HepG2 (cell line): ENCODE data around the gene SPECC1L. TPM values are rescaled to one million over a fixed set of nuclear protein-coding genes. Genes with fewer than 3 reads are reported as not detected.

Experiments
- CEBPB ChIP-seq: IDR thresholded peaks from 2 replicates; pipeline ENCODE4 v1.6.1; 2011; ENCODE audit warnings: low read depth, low read length, improper control_type of control experiment, borderline replicate concordance
- FOSL2 ChIP-seq: sonication (generic); formaldehyde crosslinking; IDR thresholded peaks from 2 replicates; pipeline ENCODE4 v1.4.0; 2020; ENCODE audit warnings: missing genetic modification reagents
- HNRNPUL1 ChIP-seq: fragments of 200-400 bp; formaldehyde crosslinking; IDR thresholded peaks from 2 replicates; pipeline ENCODE4 v1.6.1; 2017; ENCODE audit warnings: low read depth, mild to moderate bottlenecking, low read length, moderate library complexity
- PRDM10 ChIP-seq: sonication (generic); formaldehyde crosslinking; IDR thresholded peaks from 2 replicates; pipeline ENCODE4 v1.4.0; 2020; ENCODE audit warnings: low read depth, missing genetic modification reagents
- RFX5 ChIP-seq: IDR thresholded peaks from 2 replicates; pipeline ENCODE4 v1.6.1; 2011; ENCODE audit warnings: low read depth, low read length, improper control_type of control experiment
- SALL1 ChIP-seq: sonication (generic); formaldehyde crosslinking; IDR thresholded peaks from 2 replicates; pipeline ENCODE4 v1.8.0; 2022; ENCODE audit warnings: mild to moderate bottlenecking, missing genetic modification reagents
- SRY ChIP-seq: sonication (generic); formaldehyde crosslinking; IDR thresholded peaks from 2 replicates; pipeline ENCODE4 v1.8.0; 2022; ENCODE audit warnings: mild to moderate bottlenecking, missing genetic modification reagents
- ZNF343 ChIP-seq: sonication (generic); formaldehyde crosslinking; IDR thresholded peaks from 2 replicates; pipeline ENCODE4 v1.4.0; 2020; ENCODE audit warnings: mild to moderate bottlenecking, missing genetic modification reagents
- ZNF780A ChIP-seq: sonication (generic); formaldehyde crosslinking; IDR thresholded peaks from 2 replicates; pipeline ENCODE4 v1.8.0; 2022; ENCODE audit warnings: mild to moderate bottlenecking, missing genetic modification reagents, moderate library complexity
- polyA plus RNA-seq, 8 experiments: library from polyadenylated mRNA; depleted of rRNA in 3 of 8; stranded (reverse) in 7 of 8; unstranded in 1 of 8; fragments of >200 nt; fragmentation: Illumina TruSeq in 4 of 8; extraction: Trizol in 4 of 8; gene quantifications; 2 replicates each; pipeline versions ENCODE4 v1.2.1 to v1.2.3, GENCODE V29; 2011 to 2016; ENCODE audit warnings: low read depth in 4 of 8, missing spikeins in 1 of 8, mixed read lengths in 1 of 8; ENCODE audit not compliant: insufficient read depth in 1 of 8
- total RNA-seq, 5 experiments: library from RNA; depleted of rRNA; stranded (reverse); fragments of >200 nt; fragmentation: Illumina TruSeq; extraction: Trizol; gene quantifications; 2 replicates each; pipeline ENCODE4 v1.2.3, GENCODE V29; 2016; ENCODE audit warnings: low read depth in 1 of 5
- TF ChIP-seq, protein P1 (sequence below): sonication (generic); formaldehyde crosslinking; IDR thresholded peaks from 2 replicates; pipeline ENCODE4 v1.4.0; 2020; ENCODE audit warnings: mild to moderate bottlenecking, missing genetic modification reagents, borderline replicate concordance
- TF ChIP-seq, protein P2 (sequence below): sonication (generic); formaldehyde crosslinking; IDR thresholded peaks from 2 replicates; pipeline ENCODE4 v1.5.0; 2020; ENCODE audit warnings: mild to moderate bottlenecking, low read depth, missing genetic modification reagents, borderline replicate concordance
- TF ChIP-seq, protein P3 (sequence below): sonication (generic); formaldehyde crosslinking; IDR thresholded peaks from 2 replicates; pipeline ENCODE4 v1.5.0; 2020; ENCODE audit warnings: mild to moderate bottlenecking, missing genetic modification reagents

Gene SPECC1L
- total and polyA plus RNA-seq, 2 of the 13 experiments (the other 11 are each of a cell fraction or from before 2014, with no cell fraction given) = 14.1 to 30.3 TPM

- TF ChIP-seq, protein P1, sequence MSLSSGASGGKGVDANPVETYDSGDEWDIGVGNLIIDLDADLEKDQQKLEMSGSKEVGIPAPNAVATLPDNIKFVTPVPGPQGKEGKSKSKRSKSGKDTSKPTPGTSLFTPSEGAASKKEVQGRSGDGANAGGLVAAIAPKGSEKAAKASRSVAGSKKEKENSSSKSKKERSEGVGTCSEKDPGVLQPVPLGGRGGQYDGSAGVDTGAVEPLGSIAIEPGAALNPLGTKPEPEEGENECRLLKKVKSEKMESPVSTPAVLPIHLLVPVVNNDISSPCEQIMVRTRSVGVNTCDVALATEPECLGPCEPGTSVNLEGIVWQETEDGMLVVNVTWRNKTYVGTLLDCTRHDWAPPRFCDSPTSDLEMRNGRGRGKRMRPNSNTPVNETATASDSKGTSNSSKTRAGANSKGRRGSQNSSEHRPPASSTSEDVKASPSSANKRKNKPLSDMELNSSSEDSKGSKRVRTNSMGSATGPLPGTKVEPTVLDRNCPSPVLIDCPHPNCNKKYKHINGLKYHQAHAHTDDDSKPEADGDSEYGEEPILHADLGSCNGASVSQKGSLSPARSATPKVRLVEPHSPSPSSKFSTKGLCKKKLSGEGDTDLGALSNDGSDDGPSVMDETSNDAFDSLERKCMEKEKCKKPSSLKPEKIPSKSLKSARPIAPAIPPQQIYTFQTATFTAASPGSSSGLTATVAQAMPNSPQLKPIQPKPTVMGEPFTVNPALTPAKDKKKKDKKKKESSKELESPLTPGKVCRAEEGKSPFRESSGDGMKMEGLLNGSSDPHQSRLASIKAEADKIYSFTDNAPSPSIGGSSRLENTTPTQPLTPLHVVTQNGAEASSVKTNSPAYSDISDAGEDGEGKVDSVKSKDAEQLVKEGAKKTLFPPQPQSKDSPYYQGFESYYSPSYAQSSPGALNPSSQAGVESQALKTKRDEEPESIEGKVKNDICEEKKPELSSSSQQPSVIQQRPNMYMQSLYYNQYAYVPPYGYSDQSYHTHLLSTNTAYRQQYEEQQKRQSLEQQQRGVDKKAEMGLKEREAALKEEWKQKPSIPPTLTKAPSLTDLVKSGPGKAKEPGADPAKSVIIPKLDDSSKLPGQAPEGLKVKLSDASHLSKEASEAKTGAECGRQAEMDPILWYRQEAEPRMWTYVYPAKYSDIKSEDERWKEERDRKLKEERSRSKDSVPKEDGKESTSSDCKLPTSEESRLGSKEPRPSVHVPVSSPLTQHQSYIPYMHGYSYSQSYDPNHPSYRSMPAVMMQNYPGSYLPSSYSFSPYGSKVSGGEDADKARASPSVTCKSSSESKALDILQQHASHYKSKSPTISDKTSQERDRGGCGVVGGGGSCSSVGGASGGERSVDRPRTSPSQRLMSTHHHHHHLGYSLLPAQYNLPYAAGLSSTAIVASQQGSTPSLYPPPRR (CRISPR knock-in tag) = no peak
- TF ChIP-seq SRY (CRISPR knock-in tag) = no peak
- TF ChIP-seq FOSL2 (CRISPR knock-in tag) = 0 out of 2 replicates have a peak, but pooled peaks have one; percentile 9
- TF ChIP-seq RFX5 = no peak
- TF ChIP-seq CEBPB = peak; percentile 12; the same call in 1 of the 2 replicates
- TF ChIP-seq SALL1 = 0 out of 2 replicates have a peak, but pooled peaks have one; percentile 14
- TF ChIP-seq ZNF343 = no peak
- TF ChIP-seq PRDM10 (CRISPR knock-in tag) = no peak
- TF ChIP-seq HNRNPUL1 = no peak
- TF ChIP-seq ZNF780A (CRISPR knock-in tag) = no peak
- TF ChIP-seq, protein P2, sequence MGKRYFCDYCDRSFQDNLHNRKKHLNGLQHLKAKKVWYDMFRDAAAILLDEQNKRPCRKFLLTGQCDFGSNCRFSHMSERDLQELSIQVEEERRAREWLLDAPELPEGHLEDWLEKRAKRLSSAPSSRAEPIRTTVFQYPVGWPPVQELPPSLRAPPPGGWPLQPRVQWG (CRISPR knock-in tag) = no peak
- TF ChIP-seq, protein P3, sequence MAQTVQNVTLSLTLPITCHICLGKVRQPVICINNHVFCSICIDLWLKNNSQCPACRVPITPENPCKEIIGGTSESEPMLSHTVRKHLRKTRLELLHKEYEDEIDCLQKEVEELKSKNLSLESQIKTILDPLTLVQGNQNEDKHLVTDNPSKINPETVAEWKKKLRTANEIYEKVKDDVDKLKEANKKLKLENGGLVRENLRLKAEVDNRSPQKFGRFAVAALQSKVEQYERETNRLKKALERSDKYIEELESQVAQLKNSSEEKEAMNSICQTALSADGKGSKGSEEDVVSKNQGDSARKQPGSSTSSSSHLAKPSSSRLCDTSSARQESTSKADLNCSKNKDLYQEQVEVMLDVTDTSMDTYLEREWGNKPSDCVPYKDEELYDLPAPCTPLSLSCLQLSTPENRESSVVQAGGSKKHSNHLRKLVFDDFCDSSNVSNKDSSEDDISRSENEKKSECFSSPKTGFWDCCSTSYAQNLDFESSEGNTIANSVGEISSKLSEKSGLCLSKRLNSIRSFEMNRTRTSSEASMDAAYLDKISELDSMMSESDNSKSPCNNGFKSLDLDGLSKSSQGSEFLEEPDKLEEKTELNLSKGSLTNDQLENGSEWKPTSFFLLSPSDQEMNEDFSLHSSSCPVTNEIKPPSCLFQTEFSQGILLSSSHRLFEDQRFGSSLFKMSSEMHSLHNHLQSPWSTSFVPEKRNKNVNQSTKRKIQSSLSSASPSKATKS (CRISPR knock-in tag) = no peak
- TF ChIP-seq, all 625 proteins: peak for 6
Measured at GRCh38 chr22:24463071-24463760, 192.6 kb downstream of the SPECC1L start (continued).
